Measurements from ENCODE around the gene SNX14.

GRCh38 chr6:85568411-85568810, 25.2 kb downstream of the SNX14 start:
- TF ChIP-seq POLR2A (IDR thresholded peaks at IDR 0.05) = no peak
- TF ChIP-seq CTCF (IDR thresholded peaks at IDR 0.05) = no peak
- no peak for TF ChIP-seq EP300 (IDR thresholded peaks at IDR 0.05)
